CD4-positive, alpha-beta memory T cell (primary cell): ENCODE data around the gene TOB2. TPM values are rescaled to one million over a fixed set of nuclear protein-coding genes. Genes with fewer than 3 reads are reported as not detected.
"Not testable (repeated sequence)": the region's sequence is repeated elsewhere in the genome, so short reads cannot be mapped to it uniquely, and the experiment has no call there.

Source experiments
- CTCF ChIA-PET: fragments of 350-600 bp; sonication (Branson Sonifier 250); formaldehyde crosslinking; loops from one replicate; lab custom pipeline; 2021; ENCODE audit warnings: inconsistent platforms; ENCODE audit not compliant: partially characterized antibody; lab: Charles Lee
- POLR2A ChIA-PET: fragments of 350-600 bp; sonication (Branson Sonifier 250); formaldehyde crosslinking; loops from one replicate; lab custom pipeline; 2021; ENCODE audit not compliant: partially characterized antibody; lab: Charles Lee
- DNase-seq, 5 donors: peaks; one replicate each; pipeline versions ENCODE4 v3.0.0 to v3.0.0-alpha.2; 2020 to 2022; ENCODE audit warnings: mixed read lengths in 1 of 5
- H3K27ac ChIP-seq: one replicate; pipeline ENCODE4 v1.7.0; 2013; ENCODE audit warnings: low read depth, low read length
- H3K27me3 ChIP-seq: 2 replicates; pipeline ENCODE4 v1.7.0; 2013; ENCODE audit warnings: mild to moderate bottlenecking, low read length, moderate library complexity; ENCODE audit not compliant: insufficient read depth
- H3K36me3 ChIP-seq: 2 replicates; pipeline ENCODE4 v1.7.0; 2013; ENCODE audit warnings: mild to moderate bottlenecking, low read length, moderate library complexity; ENCODE audit not compliant: insufficient read depth
- H3K4me1 ChIP-seq: 2 replicates; pipeline ENCODE4 v1.7.0; 2013; ENCODE audit warnings: mild to moderate bottlenecking, low read length, moderate library complexity; ENCODE audit not compliant: insufficient read depth
- H3K4me3 ChIP-seq, 2 donors: one replicate each; pipeline ENCODE4 v1.7.0; 2013; ENCODE audit warnings: low read length in 2 of 2, mild to moderate bottlenecking in 1 of 2
- H3K9me3 ChIP-seq, 2 donors: one replicate each; pipeline ENCODE4 v1.7.0; 2013; ENCODE audit warnings: low read length in 2 of 2, control low read depth in 1 of 2; ENCODE audit not compliant: control insufficient read depth in 1 of 2
- H3K27ac Mint-ChIP-seq, 7 donors: one replicate each; pipeline ENCODE4 v1.8.0; 2020 to 2021; ENCODE audit warnings: mixed read lengths in 7 of 7, mild to moderate bottlenecking in 6 of 7, inconsistent platforms in 3 of 7, moderate library complexity in 3 of 7
- H3K27me3 Mint-ChIP-seq, 2 donors: one replicate each; pipeline ENCODE4 v1.8.0; 2020 to 2021; ENCODE audit warnings: mixed read lengths in 2 of 2
- H3K36me3 Mint-ChIP-seq, 2 donors: one replicate each; pipeline ENCODE4 v1.8.0; 2020 to 2021; ENCODE audit warnings: mixed read lengths in 2 of 2, inconsistent platforms in 1 of 2, mild to moderate bottlenecking in 1 of 2
- H3K4me1 Mint-ChIP-seq, 4 donors: one replicate each; pipeline ENCODE4 v1.8.0; 2020 to 2021; ENCODE audit warnings: mixed read lengths in 4 of 4, mild to moderate bottlenecking in 1 of 4
- H3K4me3 Mint-ChIP-seq, 8 donors: one replicate each; pipeline ENCODE4 v1.8.0; 2020 to 2021; ENCODE audit warnings: mixed read lengths in 8 of 8, mild to moderate bottlenecking in 7 of 8, moderate library complexity in 6 of 8, inconsistent platforms in 3 of 8
- H3K9me3 Mint-ChIP-seq, 8 donors: one replicate each; pipeline ENCODE4 v1.8.0; 2020 to 2021; ENCODE audit warnings: mixed read lengths in 8 of 8, mild to moderate bottlenecking in 5 of 8, inconsistent platforms in 3 of 8, moderate library complexity in 1 of 8
- intact Hi-C: fragments of 100-400 bp; cut with micrococcal nuclease; formaldehyde crosslinking; loops from one replicate; pipeline ENCODE4 v1.15.1; 2023
- polyA plus RNA-seq, 2 donors: library from polyadenylated mRNA; unstranded; fragments of 300-500 nt; fragmentation: Illumina TruSeq; gene quantifications; one replicate each; pipeline ENCODE4 v1.2.3, GENCODE V29; 2021
- total RNA-seq, 2 experiments: library from RNA; stranded (reverse); gene quantifications; one replicate each; pipeline ENCODE4 v1.2.3, GENCODE V29; 2021

TOB2 gene
- total and polyA plus RNA-seq, 4 experiments from 2014 or later: 9.6 to 38.7 (median 32.0) TPM

GRCh38 chr22:41468381-41469217 is 22.0 kb upstream of the TOB2 start, which contains the start of the genes ACO2 and PHF5A:
Gene ACO2, plus strand, starts transcription at chr22:41469117. Its CDS starts 30 bp downstream, at chr22:41469147.
Gene PHF5A, minus strand, starts transcription at chr22:41468692. Its CDS starts 39 bp downstream, at chr22:41468653.
- H3K27ac Mint-ChIP-seq: peak within 1 kb of the TSS; percentile 96 to 100 (median 99)
- no peaks in the 10 kb centered on the region for H3K9me3 Mint-ChIP-seq
- Histone ChIP-seq H3K9me3 (no peaks in the 10 kb centered on the region), H3K4me3 (peak within 1 kb of the TSS; percentile 67 to 90), H3K27ac (peak within 1 kb of the TSS; percentile 89), H3K27me3 (no peaks in the 10 kb centered on the region), H3K36me3 (peaks cover 40% of the 10 kb centered on the region), H3K4me1 (peaks cover 28% of the 10 kb centered on the region)
- peak within 1 kb of the TSS; percentile 86 to 95 (median 92) for H3K4me3 Mint-ChIP-seq
- ChIA-PET CTCF (interaction anchor here (0.7 to 3.1 kb wide), 8 partner anchors 9 to 1064 kb away, joined by 3 to 15 read pairs (median 4); partner anchors contain the start of genes TOB2 and ZC3H7B), POLR2A (interaction anchor here (0.8 to 8.2 kb wide), 34 partner anchors 9 to 831 kb away, joined by 3 to 261 read pairs (median 5); partner anchors contain the start of genes CCDC134, DESI1, MEI1 and PMM1)
- peaks cover 29 to 56% (median 44%) of the 10 kb centered on the region in 4 donors for H3K4me1 Mint-ChIP-seq
- peak; percentile 98 for DNase-seq
- no peaks in the 10 kb centered on the region for H3K27me3 Mint-ChIP-seq
- H3K36me3 Mint-ChIP-seq: peaks cover 26 to 48% of the 10 kb centered on the region in 2 donors
- intact Hi-C loops: loop anchor here (1.0 to 5.0 kb wide), 8 partner anchors 20 to 518 kb away; partner anchors contain the start of genes POLR3H, RANGAP1, RBX1 and TEF

- H3K36me3 Mint-ChIP-seq: peaks cover 30 to 48% of the 10 kb centered on the region in 2 donors
- peaks cover 7 to 12% (median 9%) of the 10 kb centered on the region in 4 donors for H3K4me1 Mint-ChIP-seq
- ChIA-PET POLR2A (interaction anchor here (2.7 to 3.3 kb wide), 2 partner anchors 13 to 16 kb away, joined by 12 to 24 read pairs; partner anchors contain the start of gene TOB2), CTCF (interaction anchor here (1.0 to 2.9 kb wide), 2 partner anchors 14 to 59 kb away, joined by 3 to 15 read pairs; no protein-coding TSS in a partner anchor)
- no peaks in the 10 kb centered on the region for H3K27me3 ChIP-seq
- H3K9me3 Mint-ChIP-seq: no peaks in the 10 kb centered on the region
- H3K4me3 Mint-ChIP-seq: no peak overlapping the region
- H3K27ac ChIP-seq: no peak overlapping the region
- DNase-seq: no peak
- H3K9me3 ChIP-seq: no peaks in the 10 kb centered on the region
- no peak overlapping the region for H3K4me3 ChIP-seq
- H3K27ac Mint-ChIP-seq: peak overlapping the region in 1 of 7 donors; percentile 74
- peaks cover 2% of the 10 kb centered on the region for H3K4me1 ChIP-seq
- no peaks in the 10 kb centered on the region for H3K27me3 Mint-ChIP-seq
- intact Hi-C loops: no loop called here
- H3K36me3 ChIP-seq: peaks cover 62% of the 10 kb centered on the region
Observed at GRCh38 chr22:41461901-41462300, 15.3 kb upstream of the TOB2 start.

- H3K27me3 ChIP-seq, H3K9me3 ChIP-seq, H3K4me1 ChIP-seq, intact Hi-C loops, H3K9me3 Mint-ChIP-seq, DNase-seq, H3K27ac ChIP-seq, H3K4me3 Mint-ChIP-seq, H3K4me3 ChIP-seq, H3K27me3 Mint-ChIP-seq: not testable (repeated sequence)
- Mint-ChIP-seq H3K36me3 (peaks cover 30 to 41% of the 10 kb centered on the region in 2 donors), H3K4me1 (peaks cover 5 to 11% (median 7%) of the 10 kb centered on the region in 4 donors), H3K27ac (peak overlapping the region in 2 of 7 donors; percentile 12 to 13)
- H3K36me3 ChIP-seq: peaks cover 46% of the 10 kb centered on the region
- CTCF ChIA-PET: interaction anchor here (1.2 kb wide), 1 partner anchor 9 kb away, joined by 3 read pairs; the partner anchor contains the start of genes ACO2 and PHF5A
- POLR2A ChIA-PET: interaction anchor here (2.7 to 3.3 kb wide), 2 partner anchors 11 to 14 kb away, joined by 12 to 24 read pairs; partner anchors contain the start of gene TOB2
Observed at GRCh38 chr22:41460071-41460470, 13.5 kb upstream of the TOB2 start.

DNA sequence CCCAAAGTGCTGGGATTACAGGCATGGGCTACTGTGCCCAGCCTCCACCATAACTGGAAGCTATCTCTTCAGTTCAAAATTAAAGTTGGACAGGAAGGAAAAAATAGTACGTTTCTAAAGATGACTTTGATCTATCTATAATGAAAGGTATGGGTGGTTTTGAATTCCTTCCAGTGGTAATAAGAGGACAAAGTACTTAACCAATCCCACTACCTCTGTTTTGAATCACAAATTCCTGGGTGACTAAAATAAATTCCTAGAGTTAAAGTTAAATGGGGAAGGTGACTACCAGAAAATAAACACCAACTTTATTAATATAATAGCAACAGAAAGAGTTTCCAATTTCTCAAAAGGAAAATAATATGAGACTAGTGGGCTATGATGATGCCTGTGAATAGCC is 12.8 kb upstream of the TOB2 start:
- Histone ChIP-seq H3K4me1 (no peaks in the 10 kb centered on the region), H3K27ac (no peak overlapping the region), H3K27me3 (no peaks in the 10 kb centered on the region), H3K9me3 (no peaks in the 10 kb centered on the region), H3K36me3 (peaks cover 40% of the 10 kb centered on the region), H3K4me3 (no peak overlapping the region)
- CTCF ChIA-PET: interaction anchor here (1.2 kb wide), 1 partner anchor 9 kb away, joined by 3 read pairs; the partner anchor contains the start of genes ACO2 and PHF5A
- H3K4me1 Mint-ChIP-seq: peaks cover 2 to 6% (median 3%) of the 10 kb centered on the region in 4 donors
- peaks cover 26 to 35% of the 10 kb centered on the region in 2 donors for H3K36me3 Mint-ChIP-seq
- intact Hi-C loops: no loop called here
- no peak overlapping the region for H3K27ac Mint-ChIP-seq
- H3K4me3 Mint-ChIP-seq: no peak overlapping the region
- no peaks in the 10 kb centered on the region for H3K27me3 Mint-ChIP-seq
- H3K9me3 Mint-ChIP-seq: no peaks in the 10 kb centered on the region
- DNase-seq: no peak
- POLR2A ChIA-PET: interaction anchor here (1.5 kb wide), 1 partner anchor 14 kb away, joined by 5 read pairs; no protein-coding TSS in a partner anchor

- Mint-ChIP-seq H3K4me1 (peaks cover 0 to 3% (median under 1%) of the 10 kb centered on the region in 4 donors), H3K27ac (peak overlapping the region in 4 of 7 donors; percentile 10 to 58 (median 56)), H3K9me3 (peaks cover 0 to 1% (median 0%) of the 10 kb centered on the region in 8 donors), H3K4me3 (no peak overlapping the region), H3K27me3 (no peaks in the 10 kb centered on the region), H3K36me3 (peaks cover 19 to 27% of the 10 kb centered on the region in 2 donors)
- Histone ChIP-seq H3K4me1 (no peaks in the 10 kb centered on the region), H3K27ac (no peak overlapping the region), H3K36me3 (peaks cover 30% of the 10 kb centered on the region), H3K4me3 (no peak overlapping the region), H3K9me3 (no peaks in the 10 kb centered on the region), H3K27me3 (no peaks in the 10 kb centered on the region)
- CTCF ChIA-PET: no interaction called here
- POLR2A ChIA-PET: interaction anchor here (0.9 to 1.5 kb wide), 3 partner anchors 9 to 13 kb away, joined by 3 to 5 read pairs (median 4); partner anchors contain the start of genes ACO2 and PHF5A
- intact Hi-C loops: no loop called here
- no peak for DNase-seq
Observed at GRCh38 chr22:41458161-41458728, 11.6 kb upstream of the TOB2 start.

- Histone ChIP-seq H3K4me3 (peak overlapping the region; percentile 71 to 94), H3K27me3 (no peaks in the 10 kb centered on the region), H3K4me1 (peaks cover 11% of the 10 kb centered on the region), H3K36me3 (no peaks in the 10 kb centered on the region), H3K9me3 (no peaks in the 10 kb centered on the region), H3K27ac (peak overlapping the region; percentile 87)
- ChIA-PET POLR2A (interaction anchor here (0.6 to 10.7 kb wide), 26 partner anchors 9 to 1167 kb away, joined by 3 to 261 read pairs (median 4); partner anchors contain the start of genes ACO2, CCDC134, PHF5A and PMM1), CTCF (interaction anchor here (0.6 to 2.1 kb wide), 8 partner anchors 14 to 791 kb away, joined by 3 to 10 read pairs (median 4); partner anchors contain the start of genes ACO2 and PHF5A)
- peak overlapping the region; percentile 90 to 98 (median 96) for H3K4me3 Mint-ChIP-seq
- H3K27me3 Mint-ChIP-seq: peaks cover 0 to 2% of the 10 kb centered on the region in 2 donors
- peaks cover 0 to 4% (median 0%) of the 10 kb centered on the region in 8 donors for H3K9me3 Mint-ChIP-seq
- peaks cover 12 to 46% (median 19%) of the 10 kb centered on the region in 4 donors for H3K4me1 Mint-ChIP-seq
- H3K27ac Mint-ChIP-seq: peak overlapping the region; percentile 94 to 99 (median 98)
- intact Hi-C loops: loop anchor here (1.0 to 10.0 kb wide), 6 partner anchors 20 to 496 kb away; partner anchors contain the start of genes PHF5A, PMM1, POLR3H and RBX1
- peaks cover 0 to 37% of the 10 kb centered on the region in 2 donors for H3K36me3 Mint-ChIP-seq
- peak; percentile 91 to 97 (median 93) for DNase-seq
Observed at GRCh38 chr22:41448189-41448808, 1.7 kb upstream of the TOB2 start.
